Karpas-422 (cell line): ENCODE measurements around the gene PAK2. TPM values are rescaled to one million over a fixed set of nuclear protein-coding genes. Genes with fewer than 3 reads are reported as not detected.

ENCODE experiments used
- DNase-seq: peaks from one replicate; pipeline ENCODE4 v3.0.0-alpha.2; 2015
- H2AFZ ChIP-seq: fragments of 200-600 bp; sonication (generic); 2 replicates; pipeline ENCODE4 v1.6.1; 2014; ENCODE audit warnings: antibody characterized with exemption, low read length, mixed read lengths
- H3K27ac ChIP-seq: fragments of 200-600 bp; sonication (generic); 2 replicates; pipeline ENCODE4 v1.5.1; 2014; ENCODE audit warnings: mild to moderate bottlenecking, low read length, moderate library complexity
- H3K27me3 ChIP-seq: fragments of 200-600 bp; sonication (generic); 2 replicates; pipeline ENCODE4 v1.6.1; 2014; ENCODE audit warnings: low read length, mixed read lengths
- H3K36me3 ChIP-seq: fragments of 200-600 bp; sonication (generic); 2 replicates; pipeline ENCODE4 v1.6.1; 2014; ENCODE audit warnings: low read length, mixed read lengths; ENCODE audit not compliant: insufficient read depth
- H3K4me1 ChIP-seq: fragments of 200-600 bp; sonication (generic); 2 replicates; pipeline ENCODE4 v1.6.1; 2014; ENCODE audit warnings: mild to moderate bottlenecking, low read length, mixed read lengths
- H3K4me2 ChIP-seq: fragments of 200-600 bp; sonication (generic); 2 replicates; pipeline ENCODE4 v1.6.1; 2014; ENCODE audit warnings: low read length, low read depth, mild to moderate bottlenecking; ENCODE audit not compliant: poor library complexity, severe bottlenecking
- H3K4me3 ChIP-seq: fragments of 200-600 bp; sonication (generic); 2 replicates; pipeline ENCODE4 v1.5.1; 2014; ENCODE audit warnings: mild to moderate bottlenecking, antibody characterized with exemption, low read length, mixed read lengths
- H3K79me2 ChIP-seq: fragments of 200-600 bp; sonication (generic); 2 replicates; pipeline ENCODE4 v1.6.1; 2014; ENCODE audit warnings: mild to moderate bottlenecking, low read length, mixed read lengths
- H3K9ac ChIP-seq: fragments of 200-600 bp; sonication (generic); 2 replicates; pipeline ENCODE4 v1.6.0; 2014; ENCODE audit warnings: low read length
- H3K9me2 ChIP-seq: fragments of 200-600 bp; sonication (generic), shearing (Covaris generic); replicated peaks from 2 replicates; pipeline ENCODE4 v1.6.0; 2014; ENCODE audit warnings: mild to moderate bottlenecking, low read length, moderate library complexity; ENCODE audit not compliant: insufficient read depth
- H3K9me3 ChIP-seq: fragments of 300-700, 200-600 bp; sonication (generic); 2 replicates; pipeline ENCODE4 v1.6.1; 2014; ENCODE audit warnings: low read length, mixed read lengths
- H4K20me1 ChIP-seq: fragments of 200-600 bp; sonication (generic); 2 replicates; pipeline ENCODE4 v1.6.1; 2014; ENCODE audit warnings: mild to moderate bottlenecking, antibody characterized with exemption, low read length, low read depth; ENCODE audit not compliant: insufficient read depth
- total RNA-seq: library from RNA; depleted of rRNA; stranded (reverse); fragments of >200 nt; shearing (Covaris generic); gene quantifications from 2 replicates; pipeline ENCODE4 v1.2.3, GENCODE V29; 2014; ENCODE audit warnings: low replicate concordance

PAK2 gene
- total RNA-seq, 1 experiment from 2014 or later, result 102 TPM

DNA sequence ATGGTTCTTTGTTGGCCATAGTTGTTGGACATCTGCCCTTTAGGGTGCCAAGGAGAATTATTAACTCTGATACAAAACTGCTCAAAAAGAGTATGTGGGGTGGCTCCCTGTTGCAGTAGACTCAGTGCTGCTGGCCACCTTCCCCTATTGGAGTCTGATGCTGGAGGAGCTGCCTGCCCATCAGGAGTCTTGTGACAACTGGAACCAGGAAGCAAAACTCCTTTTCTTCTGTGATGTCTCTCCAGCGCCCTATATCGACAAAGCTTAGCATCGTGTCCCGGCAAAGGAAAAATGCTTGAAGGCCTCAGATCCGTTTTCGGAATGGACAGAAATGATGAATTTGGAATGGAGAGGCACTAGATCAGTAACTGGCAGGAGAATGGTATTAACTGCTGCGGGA lies 23.5 kb downstream of the PAK2 start:
- H3K9ac ChIP-seq, result no peak overlapping the region
- no peaks in the 10 kb centered on the region for H3K9me2 ChIP-seq
- peaks cover 83% of the 10 kb centered on the region for H3K79me2 ChIP-seq
- H3K9me3 ChIP-seq, result no peaks in the 10 kb centered on the region
- H2AFZ ChIP-seq, result no peak overlapping the region
- H3K27ac ChIP-seq, result no peak overlapping the region
- no peaks in the 10 kb centered on the region for H3K27me3 ChIP-seq
- H3K4me1 ChIP-seq, result peaks cover 20% of the 10 kb centered on the region
- H4K20me1 ChIP-seq, result peaks cover 14% of the 10 kb centered on the region
- H3K4me2 ChIP-seq, result no peak overlapping the region
- H3K36me3 ChIP-seq, result peaks cover 6% of the 10 kb centered on the region; the same call in 1 of the 2 replicates
- DNase-seq, result no peak
- no peak overlapping the region for H3K4me3 ChIP-seq

DNA sequence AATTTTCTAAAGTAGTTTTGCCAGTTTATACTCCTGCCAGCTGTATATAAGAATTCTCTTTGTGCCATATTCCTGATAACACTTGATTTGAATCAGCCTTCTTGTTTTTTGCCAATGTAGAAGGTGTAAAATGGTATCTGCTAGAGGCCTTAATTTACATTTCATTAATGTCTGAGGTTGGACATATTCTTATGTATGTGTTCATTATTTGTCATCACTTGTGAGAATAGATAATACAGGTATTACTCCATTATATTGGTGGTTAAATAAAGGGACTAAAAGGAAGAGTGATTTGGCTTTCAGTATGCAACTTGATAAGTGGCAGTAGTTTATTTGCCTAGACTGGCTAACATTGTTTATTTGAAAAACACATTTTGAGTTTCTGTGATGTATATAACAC lies 25.8 kb downstream of the PAK2 start:
- Histone ChIP-seq H3K4me1 (peaks cover 20% of the 10 kb centered on the region), H3K27ac (no peak overlapping the region), H3K79me2 (peaks cover 83% of the 10 kb centered on the region), H3K9ac (no peak overlapping the region), H3K9me3 (no peaks in the 10 kb centered on the region), H2AFZ (no peak overlapping the region), H3K4me2 (no peak overlapping the region), H3K36me3 (no peaks in the 10 kb centered on the region), H3K9me2 (no peaks in the 10 kb centered on the region), H4K20me1 (peaks cover 25% of the 10 kb centered on the region), H3K4me3 (no peak overlapping the region), H3K27me3 (no peaks in the 10 kb centered on the region)
- no peak for DNase-seq

DNA sequence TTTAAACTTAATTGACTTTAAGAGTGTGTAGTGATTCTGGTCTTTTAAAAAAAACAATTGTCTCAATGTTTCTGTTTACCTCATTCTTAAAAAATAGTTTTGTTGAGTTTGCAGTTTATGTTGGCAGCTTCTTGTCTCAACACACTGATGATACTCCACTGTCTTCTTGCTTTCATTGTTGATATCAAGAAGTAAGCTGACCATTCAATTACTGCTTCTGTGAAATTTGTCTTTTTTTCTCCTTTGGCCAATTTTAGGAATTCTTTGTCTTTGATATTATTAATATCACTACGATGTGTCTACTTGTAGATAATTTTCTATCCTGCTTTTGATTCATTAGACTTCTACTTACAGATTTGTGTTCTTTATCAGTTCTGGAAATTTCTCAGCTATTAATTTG lies 31.4 kb downstream of the PAK2 start:
- Histone ChIP-seq H3K4me3 (no peak overlapping the region), H3K27me3 (no peaks in the 10 kb centered on the region), H3K36me3 (peaks cover 16% of the 10 kb centered on the region; the same call in 1 of the 2 replicates), H3K79me2 (peaks cover 99% of the 10 kb centered on the region), H3K4me2 (peak overlapping the region; percentile 63), H3K4me1 (peaks cover 38% of the 10 kb centered on the region), H4K20me1 (peaks cover 33% of the 10 kb centered on the region), H3K9ac (no peak overlapping the region), H3K9me2 (no peaks in the 10 kb centered on the region), H3K27ac (peak overlapping the region; percentile 61), H3K9me3 (no peaks in the 10 kb centered on the region), H2AFZ (no peak overlapping the region)
- no peak for DNase-seq

DNA sequence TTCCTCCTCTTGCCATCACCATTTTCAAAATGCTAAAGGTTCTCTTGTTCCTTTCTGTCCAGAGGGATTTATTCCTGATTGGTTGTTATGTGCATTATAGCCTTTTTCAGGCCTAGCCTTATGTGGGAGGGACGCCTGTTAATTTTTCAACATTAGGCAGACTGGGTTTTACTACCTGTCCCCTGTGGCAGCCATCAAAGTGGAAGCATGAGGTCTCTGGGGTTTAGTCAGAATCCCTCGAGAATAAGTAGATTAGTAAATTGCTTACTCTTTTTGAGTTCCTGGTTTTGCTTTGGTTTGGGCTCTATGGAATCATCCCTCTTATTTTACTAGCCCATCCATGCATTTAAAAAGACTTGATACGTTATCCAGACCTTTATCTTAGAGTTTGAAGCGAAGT lies 32.4 kb downstream of the PAK2 start:
- peak overlapping the region; percentile 30; the same call in 1 of the 2 replicates for H3K4me3 ChIP-seq
- peaks cover 27% of the 10 kb centered on the region for H4K20me1 ChIP-seq
- H3K9ac ChIP-seq, result peak overlapping the region; percentile 6; the same call in 1 of the 2 replicates
- peak overlapping the region; percentile 61 for H3K27ac ChIP-seq
- peak; percentile 94 for DNase-seq
- H3K4me1 ChIP-seq, result peaks cover 31% of the 10 kb centered on the region
- no peaks in the 10 kb centered on the region for H3K9me2 ChIP-seq
- no peak overlapping the region for H2AFZ ChIP-seq
- H3K4me2 ChIP-seq, result peak overlapping the region; percentile 63
- peaks cover 99% of the 10 kb centered on the region for H3K79me2 ChIP-seq
- no peaks in the 10 kb centered on the region for H3K27me3 ChIP-seq
- no peaks in the 10 kb centered on the region for H3K9me3 ChIP-seq
- H3K36me3 ChIP-seq, result peaks cover 24% of the 10 kb centered on the region

DNA sequence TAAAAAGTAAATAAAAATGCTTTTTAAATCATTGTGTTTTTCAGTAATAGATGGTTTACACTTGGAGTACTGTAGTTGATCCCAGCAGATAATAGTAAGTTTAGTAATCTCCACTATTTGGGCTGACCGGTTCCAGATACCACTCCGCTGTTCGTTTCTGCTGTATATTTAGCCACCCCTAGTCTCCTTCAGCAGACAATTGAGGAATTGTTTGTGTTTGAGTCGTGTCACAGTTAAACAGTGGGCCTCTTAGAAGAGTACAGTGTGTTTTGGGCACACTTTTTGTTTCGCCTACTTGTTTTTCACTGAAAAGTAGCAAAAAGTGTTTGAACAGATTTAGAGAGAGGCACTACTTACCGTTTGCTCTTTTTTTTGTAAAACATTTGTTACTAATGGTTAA lies 33.2 kb downstream of the PAK2 start:
- DNase-seq, result no peak
- peak overlapping the region; percentile 63 for H3K4me2 ChIP-seq
- H4K20me1 ChIP-seq, result peaks cover 27% of the 10 kb centered on the region
- H3K9ac ChIP-seq, result no peak overlapping the region
- H3K79me2 ChIP-seq, result peaks cover 99% of the 10 kb centered on the region
- H3K36me3 ChIP-seq, result peaks cover 30% of the 10 kb centered on the region
- no peaks in the 10 kb centered on the region for H3K27me3 ChIP-seq
- no peak overlapping the region for H3K4me3 ChIP-seq
- no peaks in the 10 kb centered on the region for H3K9me2 ChIP-seq
- peaks cover under 1% of the 10 kb centered on the region; the same call in 1 of the 2 replicates for H3K9me3 ChIP-seq
- peak overlapping the region; percentile 61 for H3K27ac ChIP-seq
- H2AFZ ChIP-seq, result no peak overlapping the region
- peaks cover 29% of the 10 kb centered on the region for H3K4me1 ChIP-seq

DNA sequence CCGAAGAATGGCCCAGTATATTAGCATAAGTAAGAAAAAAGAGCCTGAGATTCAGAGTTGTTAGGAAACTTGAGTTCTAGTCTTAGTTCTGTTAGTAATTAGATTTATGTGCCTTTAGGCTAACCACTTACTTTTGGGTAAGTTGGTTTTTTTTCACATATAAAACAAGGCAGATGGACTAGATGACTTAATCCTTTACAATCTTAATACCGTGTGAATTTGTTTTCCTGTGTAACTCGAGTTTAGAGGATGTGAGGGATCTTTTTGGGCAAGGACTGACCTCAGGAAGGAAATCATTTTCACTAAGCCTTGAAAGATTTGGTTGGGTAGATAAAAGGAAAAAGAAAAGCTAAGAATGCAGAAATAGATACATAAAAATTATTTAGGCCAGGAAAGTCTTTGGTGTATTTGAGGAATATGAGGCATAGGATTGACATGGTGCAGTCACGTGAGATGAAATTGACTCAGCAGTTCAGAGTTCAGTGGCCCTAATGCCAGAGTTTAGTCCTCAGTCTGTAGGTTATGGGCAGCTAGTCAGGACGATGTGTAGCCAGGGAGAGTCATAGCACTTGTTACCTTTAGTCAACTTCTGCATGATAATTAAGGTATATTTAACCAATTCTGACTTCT lies 34.6 kb downstream of the PAK2 start:
- Histone ChIP-seq H3K79me2 (peaks cover 99% of the 10 kb centered on the region), H3K9me2 (no peaks in the 10 kb centered on the region), H3K4me3 (no peak overlapping the region), H2AFZ (no peak overlapping the region), H3K27ac (no peak overlapping the region), H4K20me1 (peaks cover 19% of the 10 kb centered on the region), H3K9ac (no peak overlapping the region), H3K4me1 (peaks cover 27% of the 10 kb centered on the region), H3K4me2 (no peak overlapping the region), H3K27me3 (no peaks in the 10 kb centered on the region), H3K9me3 (peaks cover 7% of the 10 kb centered on the region), H3K36me3 (peaks cover 44% of the 10 kb centered on the region)
- no peak for DNase-seq

DNA sequence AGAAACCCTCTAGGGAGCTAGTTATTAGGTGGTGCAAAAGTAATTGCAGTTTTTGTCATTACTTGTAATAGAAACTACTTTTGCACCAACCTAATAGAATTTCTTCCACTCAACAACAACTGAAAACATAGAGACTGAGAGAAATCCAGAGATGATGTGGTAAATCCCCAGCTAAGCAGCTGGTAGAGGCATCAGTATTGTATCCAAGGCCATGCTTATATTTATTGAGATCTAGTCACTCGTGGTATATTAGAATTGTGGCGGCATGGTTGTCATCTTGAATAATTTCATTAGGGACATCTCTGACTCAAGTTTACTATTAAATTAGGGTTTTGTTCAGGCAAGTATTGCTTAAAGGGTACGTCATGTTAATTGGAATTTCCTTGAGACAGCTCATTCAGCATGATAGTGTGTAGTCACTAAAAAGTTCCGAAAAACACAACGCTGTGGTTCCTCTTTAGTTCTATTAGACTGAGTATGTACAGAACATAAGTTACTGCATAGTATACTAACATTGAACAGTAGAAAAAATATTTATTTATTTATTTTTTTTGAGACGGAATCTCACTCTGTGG lies 35.3 kb downstream of the PAK2 start:
- no peak overlapping the region for H3K4me3 ChIP-seq
- no peaks in the 10 kb centered on the region for H3K27me3 ChIP-seq
- peaks cover 17% of the 10 kb centered on the region for H4K20me1 ChIP-seq
- H2AFZ ChIP-seq, result no peak overlapping the region
- H3K4me1 ChIP-seq, result peaks cover 27% of the 10 kb centered on the region
- H3K4me2 ChIP-seq, result no peak overlapping the region
- no peak overlapping the region for H3K9ac ChIP-seq
- no peaks in the 10 kb centered on the region for H3K9me2 ChIP-seq
- H3K36me3 ChIP-seq, result peaks cover 51% of the 10 kb centered on the region
- H3K79me2 ChIP-seq, result peaks cover 99% of the 10 kb centered on the region
- H3K9me3 ChIP-seq, result peaks cover 13% of the 10 kb centered on the region
- H3K27ac ChIP-seq, result no peak overlapping the region
- DNase-seq, result no peak

DNA sequence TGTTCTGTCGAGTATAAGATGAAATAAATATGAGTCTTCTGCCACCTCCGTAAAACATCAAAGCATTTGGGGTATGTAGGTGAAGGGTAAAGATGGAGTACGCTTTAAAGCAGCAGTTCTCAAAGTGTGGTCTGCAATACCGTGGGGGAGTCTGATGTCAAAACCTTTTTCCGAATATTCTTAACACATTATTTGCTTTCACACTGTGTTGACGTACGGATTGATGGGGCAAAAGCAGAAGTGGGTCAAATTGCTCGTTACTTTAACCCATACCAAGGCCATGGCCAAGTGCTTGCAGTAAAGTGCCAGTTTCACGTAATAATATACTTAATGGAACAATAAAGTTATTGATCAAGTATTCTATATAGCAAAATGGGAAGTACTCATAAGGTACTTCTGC lies 36.3 kb downstream of the PAK2 start:
- Histone ChIP-seq H3K79me2 (peaks cover 97% of the 10 kb centered on the region), H3K27me3 (no peaks in the 10 kb centered on the region), H3K27ac (no peak overlapping the region), H3K36me3 (peaks cover 56% of the 10 kb centered on the region), H2AFZ (no peak overlapping the region), H3K4me2 (no peak overlapping the region), H3K9me3 (peaks cover 16% of the 10 kb centered on the region), H4K20me1 (peaks cover 15% of the 10 kb centered on the region), H3K9ac (no peak overlapping the region), H3K9me2 (no peaks in the 10 kb centered on the region), H3K4me3 (no peak overlapping the region), H3K4me1 (peaks cover 23% of the 10 kb centered on the region)
- no peak for DNase-seq
